Endothelial cell of umbilical vein (primary cell): ENCODE data around the gene FAM117B. TPM values are rescaled to one million over a fixed set of nuclear protein-coding genes. Genes with fewer than 3 reads are reported as not detected.

Experiments used
- BruUV-seq: library from RNA; stranded (reverse); fragments of 400-500 nt; replicated peaks from 2 replicates; lab custom pipeline; 2021; lab: Mats Ljungman, UMichigan
- CTCF ChIA-PET: fragments of 300-600, 350-600 bp; sonication (Branson Sonifier 250); formaldehyde crosslinking; loops from one replicate; lab custom pipeline; 2021; ENCODE audit warnings: antibody characterized with exemption, inconsistent platforms; lab: Charles Lee
- POLR2A ChIA-PET: fragments of 300-600, 350-600 bp; sonication (Branson Sonifier 250); formaldehyde crosslinking; loops from one replicate; lab custom pipeline; 2021; ENCODE audit warnings: antibody characterized with exemption, inconsistent platforms; lab: Charles Lee
- DNase-seq: peaks from one replicate; pipeline ENCODE4 v3.0.0-alpha.2; 2011; ENCODE audit warnings: low read depth, low spot score
- FAIRE-seq: peaks from 2 replicates; lab custom pipeline; 2011; peaks lifted over from hg19 to GRCh38; lab: Jason Lieb, UNC
- H2AFZ ChIP-seq: 2 replicates; pipeline ENCODE4 v1.6.0; 2012; ENCODE audit warnings: low read depth, low read length, control low read depth, inconsistent platforms
- H3K27ac ChIP-seq: 2 replicates; pipeline ENCODE4 v1.5.1; 2011; ENCODE audit warnings: low read depth, mild to moderate bottlenecking, control low read depth, low read length, moderate library complexity; ENCODE audit not compliant: insufficient read depth
- H3K27me3 ChIP-seq, 2 experiments: 2 replicates each; pipeline versions ENCODE4 v1.6.0 to v1.6.1; 2011; ENCODE audit warnings: low read length in 2 of 2, mixed read lengths in 1 of 2; ENCODE audit not compliant: control insufficient read depth in 2 of 2, insufficient read depth in 2 of 2
- H3K36me3 ChIP-seq, 2 experiments: 2 replicates in 1 of 2; 3 replicates in 1 of 2; pipeline ENCODE4 v1.5.1; 2011; ENCODE audit warnings: low read length in 2 of 2, mild to moderate bottlenecking in 1 of 2, moderate library complexity in 1 of 2; ENCODE audit not compliant: control insufficient read depth in 2 of 2, insufficient read depth in 2 of 2; ENCODE audit errors: extremely low read depth in 1 of 2
- H3K4me1 ChIP-seq: 3 replicates; pipeline ENCODE4 v1.5.1; 2011; ENCODE audit warnings: mild to moderate bottlenecking, low read length; ENCODE audit not compliant: control insufficient read depth, insufficient read depth; ENCODE audit errors: extremely low read depth
- H3K4me2 ChIP-seq: 2 replicates; pipeline ENCODE4 v1.6.1; 2011; ENCODE audit warnings: low read length, control low read depth, mixed read lengths; ENCODE audit not compliant: insufficient read depth
- H3K4me3 ChIP-seq, 3 experiments: fragments of 200-600 bp in 1 of 3; sonication (generic), shearing (Covaris generic) in 1 of 3; replicated peaks in 1 of 3; 2 replicates each; pipeline ENCODE4 v1.5.1; 2011 to 2016; ENCODE audit warnings: control low read depth in 3 of 3, low read length in 3 of 3, mild to moderate bottlenecking in 2 of 3, inconsistent platforms in 1 of 3, low read depth in 1 of 3, moderate library complexity in 1 of 3; ENCODE audit not compliant: insufficient read depth in 1 of 3
- H3K79me2 ChIP-seq: 2 replicates; pipeline ENCODE4 v1.6.0; 2012; ENCODE audit warnings: low read length, inconsistent platforms; ENCODE audit not compliant: control insufficient read depth, insufficient read depth
- H3K9ac ChIP-seq: replicated peaks from 2 replicates; pipeline ENCODE3; 2011; ENCODE audit warnings: low read length, control low read depth; ENCODE audit not compliant: insufficient read depth; ENCODE audit errors: extremely low read depth
- H3K9me1 ChIP-seq: replicated peaks from 3 replicates; pipeline ENCODE4 v1.6.0; 2011; ENCODE audit warnings: mild to moderate bottlenecking, low read length; ENCODE audit not compliant: control insufficient read depth, insufficient read depth; ENCODE audit errors: extremely low read depth
- H3K9me3 ChIP-seq: replicated peaks from 2 replicates; pipeline ENCODE4 v1.5.1; 2012; ENCODE audit warnings: low read length, inconsistent platforms; ENCODE audit not compliant: control insufficient read depth, insufficient read depth
- H4K20me1 ChIP-seq: replicated peaks from 2 replicates; pipeline ENCODE3; 2011; ENCODE audit warnings: mild to moderate bottlenecking, low read length; ENCODE audit not compliant: control insufficient read depth, insufficient read depth; ENCODE audit errors: extremely low read depth
- FOS ChIP-seq: IDR thresholded peaks from 2 replicates; pipeline ENCODE4 v1.6.1; 2011; ENCODE audit warnings: mild to moderate bottlenecking, low read length, moderate library complexity, borderline replicate concordance; ENCODE audit not compliant: insufficient read depth
- GATA2 ChIP-seq: IDR thresholded peaks from 2 replicates; pipeline ENCODE4 v1.7.0; 2011; ENCODE audit warnings: low read depth, mild to moderate bottlenecking, moderate library complexity, mixed read lengths, low read length; ENCODE audit not compliant: insufficient read length, insufficient read depth
- JUN ChIP-seq: IDR thresholded peaks from 2 replicates; pipeline ENCODE4 v1.6.1; 2011; ENCODE audit warnings: borderline replicate concordance, low read depth; ENCODE audit not compliant: insufficient read length, insufficient read depth
- MYC ChIP-seq: IDR thresholded peaks from one replicate; pipeline ENCODE4 v1.6.1; 2011; ENCODE audit warnings: mild to moderate bottlenecking, low read depth, low read length
- POLR2AphosphoS5 ChIP-seq: IDR thresholded peaks from 2 replicates; pipeline ENCODE4 v1.6.1; 2012; ENCODE audit warnings: low read depth, mild to moderate bottlenecking, control low read depth, low read length, moderate library complexity; ENCODE audit not compliant: insufficient read depth
- dilution Hi-C: fragments of 300-500 bp; cut with MboI; formaldehyde crosslinking; loops from one replicate; pipeline ENCODE4 v1.15.0; 2019; ENCODE audit warnings: low sequenced_read_pairs; ENCODE audit not compliant: extremely low pct_ligation_motif_present
- intact Hi-C: fragments of 100-400 bp; cut with micrococcal nuclease; formaldehyde crosslinking; loops from one replicate; pipeline ENCODE4 v1.10.0; 2022
- polyA plus RNA-seq, 4 experiments: library from polyadenylated mRNA; depleted of rRNA in 3 of 4; stranded (reverse) in 3 of 4; unstranded in 1 of 4; fragments of >200 nt; gene quantifications; 2 replicates each; pipeline versions ENCODE4 v1.2.1 to v1.2.3, GENCODE V29; 2011 to 2012; ENCODE audit warnings: missing spikeins in 1 of 4
- total RNA-seq: library from RNA; stranded (reverse); gene quantifications from 2 replicates; pipeline ENCODE4 v1.2.3, GENCODE V29; 2021
- TF ChIP-seq, protein P1 (sequence below), 2 donors: IDR thresholded peaks; 1 replicate in 1 of 2; 2 replicates in 1 of 2; pipeline ENCODE4 v1.5.1; 2011; ENCODE audit warnings: low read length in 2 of 2, mild to moderate bottlenecking in 2 of 2, moderate library complexity in 2 of 2, control low read depth in 1 of 2, inconsistent platforms in 1 of 2, low read depth in 1 of 2; ENCODE audit not compliant: insufficient read depth in 1 of 2; ENCODE audit errors: extremely low read depth in 1 of 2
- TF ChIP-seq, protein P2 (sequence below): IDR thresholded peaks from 2 replicates; pipeline ENCODE4 v1.6.1; 2011; ENCODE audit not compliant: insufficient read depth, insufficient read length

The FAM117B gene
- total and polyA plus RNA-seq, 2 donors (not counting 3 experiments of a cell fraction or from before 2014, with no cell fraction given) = 1.3 to 7.0 TPM

DNA sequence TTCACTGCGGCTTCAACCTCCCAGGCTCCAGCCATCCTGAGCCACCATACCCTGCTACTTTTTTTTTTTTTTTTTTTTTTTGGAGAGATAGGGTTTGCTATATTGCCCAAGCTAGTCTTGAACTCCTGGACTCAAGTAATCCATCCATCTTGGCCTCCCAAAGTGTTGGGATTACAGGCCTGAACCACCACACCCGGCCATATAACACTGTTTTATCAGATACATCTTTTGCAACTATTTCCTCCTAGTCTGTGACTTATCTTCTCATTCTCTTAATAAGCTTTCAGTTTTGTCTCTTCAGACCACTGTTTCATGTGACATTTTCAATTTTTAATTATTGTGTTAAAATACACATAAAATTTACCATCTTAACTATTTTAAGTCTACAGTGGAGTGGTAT lies 35.7 kb upstream of the FAM117B start:
- no TSS peak for BruUV-seq
- no peaks in the 10 kb centered on the region for H3K9me1 ChIP-seq

More for the DNA sequence above, 35.7 kb upstream of the FAM117B start:
- dilution Hi-C loops (no loop called here), intact Hi-C loops (no loop called here)
- Histone ChIP-seq H3K27me3 (no peaks in the 10 kb centered on the region), H3K4me2 (no peak overlapping the region), H3K9me3 (no peaks in the 10 kb centered on the region), H4K20me1 (no peaks in the 10 kb centered on the region), H3K79me2 (no peaks in the 10 kb centered on the region), H3K9ac (no peak overlapping the region), H2AFZ (no peak overlapping the region), H3K4me1 (no peaks in the 10 kb centered on the region), H3K4me3 (no peak overlapping the region), H3K36me3 (no peaks in the 10 kb centered on the region), H3K27ac (no peak overlapping the region)
- FAIRE-seq (no peak), DNase-seq (no peak)
- ChIA-PET POLR2A (no interaction called here), CTCF (interaction anchor here (1.5 to 1.8 kb wide), 2 partner anchors 8 to 11 kb away, joined by 4 to 8 read pairs; no protein-coding TSS in a partner anchor)
- no peak for TF ChIP-seq MYC
- TF ChIP-seq JUN = no peak
- TF ChIP-seq, protein P1, sequence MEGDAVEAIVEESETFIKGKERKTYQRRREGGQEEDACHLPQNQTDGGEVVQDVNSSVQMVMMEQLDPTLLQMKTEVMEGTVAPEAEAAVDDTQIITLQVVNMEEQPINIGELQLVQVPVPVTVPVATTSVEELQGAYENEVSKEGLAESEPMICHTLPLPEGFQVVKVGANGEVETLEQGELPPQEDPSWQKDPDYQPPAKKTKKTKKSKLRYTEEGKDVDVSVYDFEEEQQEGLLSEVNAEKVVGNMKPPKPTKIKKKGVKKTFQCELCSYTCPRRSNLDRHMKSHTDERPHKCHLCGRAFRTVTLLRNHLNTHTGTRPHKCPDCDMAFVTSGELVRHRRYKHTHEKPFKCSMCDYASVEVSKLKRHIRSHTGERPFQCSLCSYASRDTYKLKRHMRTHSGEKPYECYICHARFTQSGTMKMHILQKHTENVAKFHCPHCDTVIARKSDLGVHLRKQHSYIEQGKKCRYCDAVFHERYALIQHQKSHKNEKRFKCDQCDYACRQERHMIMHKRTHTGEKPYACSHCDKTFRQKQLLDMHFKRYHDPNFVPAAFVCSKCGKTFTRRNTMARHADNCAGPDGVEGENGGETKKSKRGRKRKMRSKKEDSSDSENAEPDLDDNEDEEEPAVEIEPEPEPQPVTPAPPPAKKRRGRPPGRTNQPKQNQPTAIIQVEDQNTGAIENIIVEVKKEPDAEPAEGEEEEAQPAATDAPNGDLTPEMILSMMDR (IDR thresholded peaks at IDR 0.05; ENCODE audit: extremely low read depth in 1 of 2, insufficient read depth in 1 of 2, low read depth in 1 of 2, low read length in 2 of 2) = no peak
- no peak for TF ChIP-seq GATA2
- no peak for TF ChIP-seq POLR2AphosphoS5
- TF ChIP-seq FOS = no peak
- TF ChIP-seq, protein P2, sequence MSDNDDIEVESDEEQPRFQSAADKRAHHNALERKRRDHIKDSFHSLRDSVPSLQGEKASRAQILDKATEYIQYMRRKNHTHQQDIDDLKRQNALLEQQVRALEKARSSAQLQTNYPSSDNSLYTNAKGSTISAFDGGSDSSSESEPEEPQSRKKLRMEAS = no peak
